Fibroblast of lung (primary cell): ENCODE data around the gene GJC2. TPM values are rescaled to one million over a fixed set of nuclear protein-coding genes. Genes with fewer than 3 reads are reported as not detected.

Experiments used
- DNase-seq, 2 donors: peaks; one replicate each; pipeline versions ENCODE4 v3.0.0 to v3.0.0-alpha.2; 2010; ENCODE audit warnings: low read depth in 2 of 2
- H2AFZ ChIP-seq: 2 replicates; pipeline ENCODE4 v1.5.1; 2012; ENCODE audit warnings: low read length, control low read depth, inconsistent platforms
- H3K27ac ChIP-seq: 2 replicates; pipeline ENCODE4 v1.5.1; 2011; ENCODE audit warnings: low read length, control low read depth; ENCODE audit not compliant: insufficient read depth
- H3K27me3 ChIP-seq: 2 replicates; pipeline ENCODE4 v1.5.1; 2011; ENCODE audit warnings: mild to moderate bottlenecking, low read length; ENCODE audit not compliant: control insufficient read depth, insufficient read depth
- H3K36me3 ChIP-seq: 2 replicates; pipeline ENCODE4 v1.5.1; 2011; ENCODE audit warnings: low read length; ENCODE audit not compliant: control insufficient read depth, insufficient read depth
- H3K4me1 ChIP-seq: 2 replicates; pipeline ENCODE4 v1.5.1; 2011; ENCODE audit warnings: low read length; ENCODE audit not compliant: control insufficient read depth, insufficient read depth; ENCODE audit errors: extremely low read depth
- H3K4me2 ChIP-seq: 2 replicates; pipeline ENCODE4 v1.5.1; 2011; ENCODE audit warnings: low read length, control low read depth; ENCODE audit not compliant: insufficient read depth; ENCODE audit errors: extremely low read depth
- H3K4me3 ChIP-seq, 4 experiments: fragments of 200-600 bp in 1 of 4; sonication (generic) in 1 of 4; replicated peaks in 1 of 4; 2 replicates each; pipeline ENCODE4 v1.5.1; 2011 to 2016; ENCODE audit warnings: low read length in 4 of 4, low read depth in 3 of 4, mild to moderate bottlenecking in 3 of 4, control low read depth in 2 of 4, inconsistent platforms in 1 of 4, mixed read lengths in 1 of 4; ENCODE audit not compliant: insufficient read depth in 1 of 4; ENCODE audit errors: control extremely low read depth in 1 of 4
- H3K79me2 ChIP-seq: 2 replicates; pipeline ENCODE4 v1.5.1; 2012; ENCODE audit warnings: mild to moderate bottlenecking, low read length, inconsistent platforms; ENCODE audit not compliant: control insufficient read depth, insufficient read depth
- H3K9ac ChIP-seq: 2 replicates; pipeline ENCODE4 v1.5.1; 2011; ENCODE audit warnings: mild to moderate bottlenecking, low read length, control low read depth; ENCODE audit not compliant: insufficient read depth
- H3K9me3 ChIP-seq: 2 replicates; pipeline ENCODE4 v1.5.1; 2012; ENCODE audit warnings: low read depth, low read length; ENCODE audit not compliant: control insufficient read depth, insufficient read depth
- H4K20me1 ChIP-seq: 2 replicates; pipeline ENCODE4 v1.5.1; 2011; ENCODE audit warnings: low read length; ENCODE audit not compliant: control insufficient read depth, insufficient read depth; ENCODE audit errors: extremely low read depth
- CTCF ChIP-seq, 2 donors: IDR thresholded peaks in 1 of 2; conservative IDR thresholded peaks in 1 of 2; 1 replicate in 1 of 2; 2 replicates in 1 of 2; pipeline ENCODE4 v1.5.1; 2011 to 2012; ENCODE audit warnings: low read length in 2 of 2, control low read depth in 1 of 2, inconsistent platforms in 1 of 2, low read depth in 1 of 2, mild to moderate bottlenecking in 1 of 2
- EZH2 ChIP-seq: IDR thresholded peaks from 2 replicates; pipeline ENCODE4 v1.5.1; 2012; ENCODE audit warnings: low read length, control low read depth, mild to moderate bottlenecking; ENCODE audit errors: missing control alignments
- polyA plus RNA-seq, 2 donors: library from polyadenylated mRNA; depleted of rRNA in 1 of 2; stranded (reverse) in 1 of 2; unstranded in 1 of 2; fragments of >200 nt; gene quantifications; 2 replicates each; pipeline ENCODE4 v1.2.1, GENCODE V29; 2011 to 2012; ENCODE audit warnings: missing spikeins in 1 of 2
- total RNA-seq: library from RNA; depleted of rRNA; stranded (reverse); fragments of >200 nt; gene quantifications from 2 replicates; pipeline ENCODE4 v1.2.1, GENCODE V29; 2014

Gene GJC2
- total and polyA plus RNA-seq, 2 donors (not counting 1 experiment from before 2014, with no cell fraction given), result 1.4 to 13.4 TPM

- H3K4me1 ChIP-seq, result no peaks in the 10 kb centered on the region
- no peak overlapping the region for H3K4me3 ChIP-seq
- H3K79me2 ChIP-seq, result no peaks in the 10 kb centered on the region
- DNase-seq, result no peak
- no peak overlapping the region for H3K27ac ChIP-seq
- TF ChIP-seq CTCF (conservative IDR thresholded peaks at IDR 0.05 in 1 of 2, IDR thresholded peaks at IDR 0.05 in 1 of 2; ENCODE audit: low read depth in 1 of 2, low read length in 2 of 2) (peak; percentile 8 to 36), EZH2 (no peak)
- H3K4me2 ChIP-seq, result no peak overlapping the region
- no peak overlapping the region for H3K9ac ChIP-seq
- H4K20me1 ChIP-seq, result no peaks in the 10 kb centered on the region
- H3K36me3 ChIP-seq, result no peaks in the 10 kb centered on the region
- no peaks in the 10 kb centered on the region for H3K27me3 ChIP-seq
- no peaks in the 10 kb centered on the region for H3K9me3 ChIP-seq
- no peak overlapping the region for H2AFZ ChIP-seq
Observed at GRCh38 chr1:228180271-228180958, 30.7 kb downstream of the GJC2 start.

GRCh38 chr1:228180959-228181644 lies 31.4 kb downstream of the GJC2 start:
- no peaks in the 10 kb centered on the region for H3K4me1 ChIP-seq
- no peak overlapping the region for H3K27ac ChIP-seq
- no peaks in the 10 kb centered on the region for H3K79me2 ChIP-seq
- H3K9me3 ChIP-seq, result no peaks in the 10 kb centered on the region
- no peaks in the 10 kb centered on the region for H3K27me3 ChIP-seq
- H3K4me3 ChIP-seq, result no peak overlapping the region
- no peak for DNase-seq
- no peak overlapping the region for H3K4me2 ChIP-seq
- no peak overlapping the region for H2AFZ ChIP-seq
- no peaks in the 10 kb centered on the region for H4K20me1 ChIP-seq
- H3K9ac ChIP-seq, result no peak overlapping the region
- TF ChIP-seq EZH2 (no peak), CTCF (conservative IDR thresholded peaks at IDR 0.05 in 1 of 2, IDR thresholded peaks at IDR 0.05 in 1 of 2; ENCODE audit: low read depth in 1 of 2, low read length in 2 of 2) (no peak)
- no peaks in the 10 kb centered on the region for H3K36me3 ChIP-seq

DNA sequence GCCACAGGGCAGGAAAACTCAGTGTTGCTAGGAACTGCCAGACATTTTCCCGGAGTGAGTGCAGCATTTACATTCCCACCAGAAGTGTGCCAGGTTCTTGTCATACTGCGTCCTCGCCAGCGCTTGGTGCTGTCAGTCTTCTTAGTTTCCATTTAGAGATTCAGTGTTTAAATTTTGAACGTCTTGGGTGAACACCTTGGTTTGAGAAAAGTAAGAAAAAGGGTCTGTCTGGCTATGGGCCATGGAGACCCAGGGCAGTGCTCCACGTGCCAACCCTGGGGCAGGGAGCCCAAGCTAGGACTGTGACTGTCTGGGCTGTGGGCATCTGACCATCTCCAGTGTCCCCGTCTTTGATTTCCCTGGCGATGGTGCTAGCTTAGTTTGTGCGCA lies 31.9 kb downstream of the GJC2 start:
- H3K4me2 ChIP-seq, result no peak overlapping the region
- no peaks in the 10 kb centered on the region for H3K4me1 ChIP-seq
- H3K36me3 ChIP-seq, result no peaks in the 10 kb centered on the region
- no peak overlapping the region for H3K4me3 ChIP-seq
- no peaks in the 10 kb centered on the region for H3K27me3 ChIP-seq
- H3K79me2 ChIP-seq, result no peaks in the 10 kb centered on the region
- TF ChIP-seq EZH2, result no peak
- H3K9me3 ChIP-seq, result no peaks in the 10 kb centered on the region
- H4K20me1 ChIP-seq, result no peaks in the 10 kb centered on the region
- no peak overlapping the region for H3K9ac ChIP-seq
- H3K27ac ChIP-seq, result no peak overlapping the region
- no peak for DNase-seq
- H2AFZ ChIP-seq, result no peak overlapping the region
